NCI-H748 (cell line): ENCODE results near the gene ANKRD11.
"Not testable (repeated sequence)": the region's sequence is repeated elsewhere in the genome, so short reads cannot be mapped to it uniquely, and the experiment has no call there.

Source experiments
- DNase-seq: peaks from one replicate; lab custom pipeline; 2025; ENCODE audit not compliant: unreplicated experiment; lab: John Stamatoyannopoulos, UW

ANKRD11 gene

DNA sequence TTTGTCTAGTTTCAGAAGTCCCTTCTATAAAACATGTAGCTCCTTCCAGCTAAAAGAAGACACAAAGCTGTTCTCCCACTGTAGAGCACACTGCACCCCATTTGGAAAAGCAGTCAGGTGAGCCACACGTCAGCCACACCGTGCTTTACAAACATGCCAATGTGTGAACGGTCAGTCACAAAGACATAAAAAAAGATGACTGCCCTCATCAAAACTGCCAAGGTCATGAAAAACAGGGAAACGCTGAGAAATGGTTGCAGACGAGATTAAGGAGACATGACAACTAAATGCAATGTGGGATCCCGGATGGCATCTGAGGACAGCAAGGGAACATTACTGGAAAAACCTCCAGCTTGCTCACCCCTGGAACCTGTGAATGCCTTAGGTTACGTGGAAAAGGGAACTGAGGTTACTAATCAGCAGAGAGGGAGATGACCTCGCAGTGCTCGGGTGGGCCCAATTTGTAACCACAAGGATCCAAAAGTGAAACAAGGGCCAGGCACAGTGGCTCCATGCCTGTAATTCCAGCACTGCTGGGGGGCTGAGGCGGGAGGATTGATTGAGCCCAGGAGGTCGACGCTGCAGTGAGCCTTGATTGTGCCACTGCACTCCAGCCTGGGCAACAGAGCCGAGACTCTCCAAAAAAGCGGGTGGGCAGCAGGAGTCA, 8.1 kb downstream of the ANKRD11 start:
- DNase-seq: no peak

DNA sequence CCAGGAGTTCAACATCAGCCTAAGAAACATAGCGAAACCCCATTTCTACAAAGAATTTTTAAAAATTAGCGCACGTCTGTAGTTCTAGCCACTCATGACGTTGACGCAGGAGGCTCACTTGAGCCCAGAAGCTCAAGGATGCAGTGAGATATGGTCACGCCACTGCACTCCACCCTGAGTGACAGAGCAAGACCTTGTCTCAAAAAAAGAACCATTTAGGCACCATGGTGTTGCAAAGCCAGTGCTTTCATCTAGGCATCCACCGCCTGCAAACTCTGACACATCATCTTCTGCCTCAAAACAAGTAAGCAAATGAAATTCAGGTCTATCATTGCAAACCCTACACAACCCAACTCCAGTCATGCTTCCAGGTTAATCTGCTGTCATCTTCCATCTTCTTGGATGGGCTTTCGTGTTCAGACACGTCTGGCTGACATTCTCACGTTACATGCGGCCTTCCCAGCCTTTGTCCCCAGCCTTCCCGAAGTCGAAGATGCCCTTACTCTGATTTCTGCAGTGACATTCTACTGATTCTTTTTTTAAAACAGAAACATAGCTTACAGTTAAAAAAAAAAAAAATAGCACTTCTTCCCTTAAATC, 8.9 kb downstream of the ANKRD11 start:
- no peak for DNase-seq

DNA sequence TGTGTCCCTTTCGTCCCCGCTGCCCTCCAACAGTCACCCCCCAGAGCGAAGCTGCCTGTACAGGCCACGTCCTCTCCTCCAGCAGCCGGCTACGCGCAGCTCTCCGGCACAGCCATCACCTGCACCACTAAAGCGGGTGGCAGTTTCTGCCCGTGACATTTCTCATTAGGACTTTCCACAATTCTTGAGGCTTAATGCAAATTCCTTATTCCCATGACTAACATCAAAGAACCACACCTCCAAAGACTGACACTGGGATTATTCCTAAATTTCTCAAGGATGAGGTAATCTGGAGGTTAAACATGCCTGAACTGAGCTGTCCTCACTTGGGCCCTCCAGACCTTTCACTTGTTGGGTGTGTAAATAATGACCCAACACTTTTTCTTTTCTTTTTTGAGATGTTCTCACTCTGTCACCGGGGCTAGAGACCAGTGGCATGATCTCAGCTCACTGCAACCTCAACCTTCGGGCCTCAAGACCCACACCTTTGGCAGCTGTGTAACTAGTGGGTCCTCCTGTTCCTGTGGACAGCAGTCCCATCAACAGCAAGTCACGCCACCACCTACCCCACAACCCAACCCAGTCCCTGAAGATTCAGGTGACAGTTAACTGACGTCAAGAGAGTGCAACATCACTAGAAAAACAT, 11.7 kb downstream of the ANKRD11 start:
- DNase-seq: no peak

- DNase-seq: no peak
Observed at GRCh38 chr16:89476811-89477261, 13.5 kb downstream of the ANKRD11 start.

DNA sequence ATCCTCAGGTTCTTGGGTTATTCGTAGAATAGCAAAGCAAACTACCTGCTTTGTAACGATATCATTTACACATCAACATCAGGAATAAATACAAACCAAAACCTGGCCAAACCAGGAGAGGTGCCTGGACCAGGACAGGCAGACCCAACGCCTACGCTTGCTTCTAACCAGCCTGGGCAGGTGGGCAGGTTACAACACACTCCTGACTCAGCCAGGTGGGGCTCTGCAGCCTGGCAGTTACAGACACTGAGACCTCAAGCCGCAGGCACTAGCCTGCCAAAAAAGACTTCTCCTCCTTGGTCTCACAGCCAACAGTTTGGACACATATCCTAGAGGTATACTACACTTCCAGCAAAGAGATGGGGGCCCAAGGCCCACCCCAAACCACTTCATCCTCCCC, 14.0 kb downstream of the ANKRD11 start:
- DNase-seq: no peak

DNA sequence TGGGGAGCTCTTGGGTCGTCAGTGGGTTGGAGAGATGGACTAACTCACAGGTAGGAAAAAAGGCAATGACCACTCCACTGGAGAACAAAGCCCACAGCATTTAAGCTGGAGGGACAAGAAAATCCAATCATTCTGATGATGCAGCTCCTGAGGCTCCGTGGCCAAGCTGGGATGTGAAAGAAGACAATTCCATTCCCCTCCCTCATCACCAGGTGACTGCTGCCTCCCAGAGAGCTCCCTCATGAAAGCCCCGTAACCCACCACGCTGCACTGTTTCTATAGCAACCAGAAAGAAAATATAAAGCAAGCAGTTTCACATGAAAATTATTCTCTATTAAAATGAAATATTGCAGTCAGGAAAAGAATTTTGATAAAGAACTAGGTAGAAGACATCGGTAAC, 15.2 kb downstream of the ANKRD11 start:
- no peak for DNase-seq

DNA sequence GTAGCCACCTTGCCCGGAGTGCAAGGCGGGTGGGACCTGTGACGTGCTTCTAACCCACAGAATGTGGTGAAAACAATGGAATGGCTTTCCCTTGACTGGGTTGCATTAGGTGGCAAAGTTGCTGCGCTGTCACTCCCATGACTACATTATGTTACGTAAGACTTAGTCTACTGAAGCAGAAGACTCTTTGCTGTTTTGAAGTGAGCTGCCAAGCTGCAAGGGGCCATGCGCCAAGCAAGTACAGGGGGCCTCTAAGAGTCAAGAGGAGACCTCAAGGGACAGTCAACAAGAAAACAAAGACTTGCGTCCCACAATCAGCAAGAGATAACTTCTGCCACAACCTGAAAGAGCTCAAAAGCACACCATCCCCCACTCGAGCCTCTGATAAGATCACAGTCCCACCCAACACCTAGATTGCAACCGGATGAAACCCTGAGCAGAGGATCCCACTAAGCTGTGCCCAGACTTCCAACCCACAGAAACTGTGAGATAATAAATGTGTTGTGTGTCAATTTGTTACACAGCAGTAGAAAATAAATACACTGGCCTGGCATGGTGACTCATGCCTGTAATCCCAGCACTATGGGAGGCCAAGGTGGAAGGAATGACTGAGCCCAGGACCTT, 16.5 kb downstream of the ANKRD11 start:
- no peak for DNase-seq

GRCh38 chr16:89473136-89473712, 17.1 kb downstream of the ANKRD11 start:
- DNase-seq: no peak

GRCh38 chr16:89472711-89473075, 17.7 kb downstream of the ANKRD11 start:
- no peak for DNase-seq

DNA sequence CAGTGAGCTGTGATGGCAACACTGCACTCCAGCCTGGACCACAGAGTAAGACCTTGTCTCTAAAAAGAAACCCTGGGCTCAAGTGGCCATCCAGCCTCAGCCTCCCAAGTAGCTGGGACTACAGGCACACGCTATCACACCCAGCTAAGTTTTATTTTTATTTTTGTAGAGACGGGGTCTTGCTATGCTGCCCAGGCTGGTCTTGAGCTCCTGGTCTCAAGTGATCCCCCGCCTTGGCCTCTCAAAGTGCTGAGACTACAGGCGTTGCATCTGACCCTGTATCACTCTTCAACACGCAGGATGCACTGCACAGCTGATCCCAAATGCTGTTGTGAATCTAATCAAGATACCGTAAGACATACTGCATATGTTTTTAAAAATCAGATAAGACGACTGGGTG, 23.0 kb downstream of the ANKRD11 start:
- DNase-seq: no peak

DNA sequence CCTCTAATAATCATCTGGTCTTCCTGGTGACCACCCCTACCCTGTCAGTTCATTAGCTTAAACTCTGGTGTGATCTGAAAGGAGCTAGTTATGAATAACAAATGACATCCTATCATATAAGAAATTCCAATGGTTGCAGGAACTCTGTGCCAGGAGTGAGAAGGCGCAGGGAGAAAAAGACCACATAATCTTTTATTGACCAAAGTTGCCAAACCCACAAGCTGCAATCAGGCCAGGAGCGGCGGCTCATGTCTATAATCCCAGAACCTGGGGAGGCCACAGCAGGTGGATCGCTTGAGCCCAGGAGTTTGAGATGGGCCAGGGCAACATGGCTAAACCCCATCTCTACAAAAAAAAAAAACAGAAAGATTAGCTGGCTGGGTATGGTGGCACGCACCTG, 23.4 kb downstream of the ANKRD11 start:
- DNase-seq: no peak

GRCh38 chr16:89463312-89463711, 27.0 kb downstream of the ANKRD11 start:
- not testable (repeated sequence) for DNase-seq

DNA sequence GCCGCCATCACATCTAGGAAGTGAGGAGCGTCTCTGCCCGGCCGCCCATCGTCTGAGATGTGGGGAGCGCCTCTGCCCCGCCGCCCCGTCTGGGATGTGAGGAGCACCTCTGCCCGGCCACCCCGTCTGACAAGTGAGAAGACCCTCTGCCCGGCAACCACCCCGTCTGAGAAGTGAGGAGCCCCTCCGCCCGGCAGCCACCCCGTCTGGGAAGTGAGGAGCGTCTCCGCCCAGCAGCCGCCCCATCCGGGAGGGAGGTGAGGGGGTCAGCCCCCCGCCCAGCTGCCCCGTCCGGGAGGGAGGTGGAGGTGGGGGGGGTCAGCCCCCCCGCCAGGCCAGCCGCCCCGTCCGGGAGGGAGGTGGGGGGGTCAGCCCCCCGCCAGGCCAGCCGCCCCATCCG, 27.7 kb downstream of the ANKRD11 start:
- not testable (repeated sequence) for DNase-seq

DNA sequence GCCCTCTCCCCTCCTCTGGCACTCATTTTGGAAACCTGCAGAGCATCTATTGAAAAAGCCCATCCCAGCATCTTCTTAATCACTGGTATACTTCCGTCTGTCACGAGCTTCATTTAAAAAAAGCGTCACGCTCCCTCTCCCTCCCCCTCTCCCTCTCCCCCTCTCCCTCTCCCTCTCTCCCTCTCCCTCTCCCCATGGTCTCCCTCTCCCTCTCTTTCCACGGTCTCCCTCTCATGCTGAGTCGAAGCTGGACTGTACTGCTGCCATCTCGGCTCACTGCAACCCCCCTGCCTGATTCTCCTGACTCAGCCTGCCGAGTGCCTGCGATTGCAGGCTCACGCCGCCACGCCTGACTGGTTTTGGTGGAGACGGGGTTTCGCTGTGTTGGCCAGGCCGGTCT, 28.5 kb downstream of the ANKRD11 start:
- not testable (repeated sequence) for DNase-seq

GRCh38 chr16:89460556-89460955, 29.8 kb downstream of the ANKRD11 start:
- DNase-seq: no peak

GRCh38 chr16:89458967-89459366, 31.4 kb downstream of the ANKRD11 start:
- DNase-seq: no peak

GRCh38 chr16:89458551-89458950, 31.8 kb downstream of the ANKRD11 start:
- DNase-seq: no peak

DNA sequence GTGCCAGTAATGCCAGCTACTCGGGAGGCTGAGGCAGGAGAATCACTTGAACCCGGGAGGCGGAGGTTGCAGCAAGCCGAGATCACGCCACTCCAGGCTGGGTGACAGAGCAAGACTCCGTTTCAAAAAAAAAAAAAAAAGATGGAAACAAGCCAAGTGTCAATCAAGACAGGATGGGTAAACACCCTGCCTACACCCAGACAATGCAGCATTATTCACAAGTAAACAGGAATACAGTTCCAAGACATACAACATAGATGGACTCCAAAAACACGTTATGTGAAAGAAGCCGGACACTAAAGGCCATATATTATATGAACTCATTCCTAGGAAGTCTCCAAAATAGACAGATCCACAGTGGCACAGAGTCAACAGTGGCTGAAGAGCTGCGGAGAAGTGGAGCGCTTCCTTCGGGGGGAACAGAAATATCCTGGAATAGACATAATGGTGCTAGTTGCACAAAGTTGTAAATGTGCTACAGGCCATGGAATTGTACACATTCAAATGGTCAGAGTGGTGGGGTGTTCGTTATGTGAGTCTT, 33.9 kb downstream of the ANKRD11 start:
- no peak for DNase-seq

DNA sequence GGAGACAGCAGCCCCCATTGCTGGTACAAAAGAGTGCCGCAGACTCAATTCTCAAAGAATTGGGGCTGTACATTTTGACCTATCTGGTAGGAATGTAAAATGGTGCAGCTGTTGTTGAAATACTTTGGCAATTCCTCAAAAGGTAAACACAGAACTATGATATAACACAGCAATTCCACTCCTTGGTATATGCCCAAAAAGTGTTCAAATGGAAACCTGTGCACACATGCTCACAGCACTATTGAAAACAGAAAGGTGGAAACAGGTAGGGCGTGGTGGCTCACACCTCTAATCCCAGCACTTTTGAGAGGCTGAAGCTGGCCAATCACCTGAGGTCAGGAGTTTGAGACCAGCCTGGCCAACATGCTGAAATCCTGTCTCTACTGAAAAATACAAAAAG, 34.7 kb downstream of the ANKRD11 start:
- DNase-seq: no peak

GRCh38 chr16:89455178-89455577, 35.2 kb downstream of the ANKRD11 start:
- no peak for DNase-seq

- not testable (repeated sequence) for DNase-seq
Observed at GRCh38 chr16:89454378-89455125, 35.8 kb downstream of the ANKRD11 start.
